ENCODE results near the gene SH3D19. TPM values are rescaled to one million over a fixed set of nuclear protein-coding genes. Genes with fewer than 3 reads are reported as not detected.

The SH3D19 gene
- 13.4 and 19.2 TPM in 2 replicates for total RNA-seq

DNA sequence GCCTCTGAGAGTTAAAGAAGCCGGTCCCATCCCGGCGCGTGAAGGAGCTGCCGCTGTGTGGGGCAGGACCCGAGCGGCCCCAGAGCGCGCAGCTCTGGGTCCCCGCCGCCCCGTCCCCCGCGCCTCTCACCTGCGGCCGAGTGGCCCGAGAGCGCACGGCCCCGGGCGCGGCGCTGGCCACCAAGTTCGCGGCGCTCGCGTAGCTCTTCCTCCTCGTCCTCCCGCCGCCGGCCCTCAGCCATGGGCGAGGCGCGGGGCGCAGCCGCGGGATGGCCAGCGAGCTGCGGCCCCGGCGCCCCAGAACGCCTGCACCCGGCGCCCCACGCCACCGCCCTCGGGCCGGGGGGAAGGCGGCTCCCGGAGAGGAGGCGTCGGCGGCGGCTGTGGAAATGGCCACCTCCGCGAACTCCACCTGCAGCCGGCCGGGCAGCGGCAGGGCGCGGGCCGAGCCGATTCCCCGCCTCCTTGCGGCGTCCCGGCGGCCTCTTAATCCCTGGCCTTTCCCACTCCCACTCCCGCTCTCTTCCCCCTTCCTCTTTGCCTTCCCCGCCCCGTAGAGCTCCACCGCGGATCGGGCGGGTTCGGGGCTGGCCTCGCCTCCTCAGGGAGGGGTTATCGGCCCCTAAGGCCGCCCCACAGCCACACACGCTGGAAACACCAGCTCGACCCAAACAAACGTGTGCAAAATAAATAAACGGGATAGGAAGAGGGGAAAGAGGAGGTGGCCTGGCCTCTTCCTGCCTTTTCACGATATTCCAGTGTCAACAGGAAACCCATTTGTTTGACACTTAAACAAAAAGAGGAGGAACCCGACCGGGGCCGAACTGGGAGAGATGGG, at the start of gene SH3D19:
SH3D19 (minus strand) TSS at position 495 of the 838 bp plus-strand sequence; CDS start at position 242, 253 bp downstream.

DNA sequence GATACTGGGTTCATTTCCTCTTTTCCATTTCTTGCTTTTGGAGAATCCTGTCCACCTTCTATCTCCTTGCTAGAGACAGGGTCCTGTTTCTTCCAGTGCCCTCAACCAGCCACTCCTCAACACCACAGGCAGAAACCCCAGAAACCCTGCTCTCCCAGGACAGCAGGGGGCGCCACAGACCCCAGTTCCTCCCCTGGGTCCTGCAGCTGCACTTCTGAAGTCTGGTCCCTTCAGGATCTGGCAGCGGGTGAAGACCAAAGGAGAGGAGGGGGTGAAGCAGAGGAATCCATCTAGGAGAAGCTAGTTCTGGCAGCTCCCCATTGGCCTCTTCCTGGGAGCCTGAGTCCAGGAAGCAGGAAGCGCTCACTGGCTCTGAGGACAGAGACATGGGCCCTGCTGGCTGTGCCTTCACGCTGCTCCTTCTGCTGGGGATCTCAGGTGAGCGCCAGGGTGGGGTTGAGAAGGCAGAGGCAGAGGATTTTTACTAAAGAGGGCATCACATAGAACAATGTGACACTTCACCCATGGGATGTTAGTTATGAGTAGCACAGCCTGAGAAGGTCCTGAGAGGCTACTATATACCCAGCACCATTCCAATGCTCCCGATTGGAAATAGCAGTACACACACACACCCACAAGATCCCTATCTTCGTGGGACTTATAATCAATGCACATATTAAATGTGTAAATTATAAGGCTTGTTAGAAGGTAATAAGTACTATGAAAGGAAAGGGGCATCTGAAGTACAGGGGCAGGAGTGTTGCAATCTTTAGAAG, 48.4 kb downstream of the SH3D19 start, which contains the start of gene PRSS48:
PRSS48 (plus strand) TSS at position 375 of the 776 bp plus-strand sequence; CDS start at position 387, 12 bp downstream.

GRCh38 chr4:151099229-151099975, 226.0 kb downstream of the SH3D19 start, which contains the start of gene RPS3A:
TSS of gene RPS3A (plus strand) at chr4:151099628. CDS start at chr4:151099653, 25 bp downstream.

Other genes with a start within 250 kb of the SH3D19 start
- 2,556 and 2,708 TPM in 2 replicates for gene RPS3A, start 226.0 kb downstream of the SH3D19 start, total RNA-seq
- not detected in 2 replicates for gene PRSS48, start 48.4 kb downstream of the SH3D19 start, total RNA-seq
- under 0.01 and 0.28 TPM in 2 replicates for gene FHIP1A, start 83.6 kb upstream of the SH3D19 start, total RNA-seq